GM06990 (cell line): ENCODE data around the gene LAMB3.

Experiments used
- DNase-seq: peaks from one replicate; pipeline ENCODE4 v3.0.0-alpha.2; 2011; ENCODE audit not compliant: insufficient read length; ENCODE audit errors: extremely low read depth
- H3K27me3 ChIP-seq: replicated peaks from 2 replicates; pipeline ENCODE4 v1.6.0; 2011; ENCODE audit warnings: low read length; ENCODE audit not compliant: control insufficient read depth, insufficient read depth
- H3K36me3 ChIP-seq: 2 replicates; pipeline ENCODE4 v1.5.1; 2011; ENCODE audit warnings: low read length; ENCODE audit not compliant: control insufficient read depth, insufficient read depth
- H3K4me3 ChIP-seq: replicated peaks from 2 replicates; pipeline ENCODE4 v1.5.1; 2011; ENCODE audit warnings: low read depth, mild to moderate bottlenecking, control low read depth, low read length
- CTCF ChIP-seq: IDR thresholded peaks from 2 replicates; pipeline ENCODE4 v1.5.1; 2011; ENCODE audit warnings: low read length, control low read depth, mild to moderate bottlenecking, inconsistent platforms; ENCODE audit not compliant: insufficient read depth, poor library complexity, severe bottlenecking

The LAMB3 gene

GRCh38 chr1:209628618-209629299, 23.5 kb downstream of the LAMB3 start:
- TF ChIP-seq CTCF, result no peak
- H3K36me3 ChIP-seq, result no peaks in the 10 kb centered on the region
- no peaks in the 10 kb centered on the region; the same call in 1 of the 2 replicates for H3K27me3 ChIP-seq
- H3K4me3 ChIP-seq, result no peak overlapping the region
- no peak for DNase-seq

GRCh38 chr1:209627732-209628196, 24.5 kb downstream of the LAMB3 start:
- H3K36me3 ChIP-seq, result no peaks in the 10 kb centered on the region
- TF ChIP-seq CTCF, result peak; percentile 99
- no peak overlapping the region for H3K4me3 ChIP-seq
- H3K27me3 ChIP-seq, result no peaks in the 10 kb centered on the region; the same call in 1 of the 2 replicates
- DNase-seq, result peak; percentile 66

GRCh38 chr1:209627027-209627731, 25.0 kb downstream of the LAMB3 start:
- Histone ChIP-seq H3K27me3 (no peaks in the 10 kb centered on the region; the same call in 1 of the 2 replicates), H3K36me3 (no peaks in the 10 kb centered on the region)

GRCh38 chr1:209626346-209627026, 25.7 kb downstream of the LAMB3 start:
- H3K36me3 ChIP-seq, result no peaks in the 10 kb centered on the region
- no peak overlapping the region for H3K4me3 ChIP-seq
- H3K27me3 ChIP-seq, result no peaks in the 10 kb centered on the region; the same call in 1 of the 2 replicates
- DNase-seq, result no peak
- no peak for TF ChIP-seq CTCF

More at GRCh38 chr1:209627027-209627731, 25.0 kb downstream of the LAMB3 start:
- no peak overlapping the region for H3K4me3 ChIP-seq
- TF ChIP-seq CTCF, result no peak
- no peak for DNase-seq

- Histone ChIP-seq H3K4me3 (no peak overlapping the region), H3K27me3 (no peaks in the 10 kb centered on the region; the same call in 1 of the 2 replicates), H3K36me3 (no peaks in the 10 kb centered on the region)
- TF ChIP-seq CTCF, result no peak
- no peak for DNase-seq
These were observed 26.4 kb downstream of the LAMB3 start for GRCh38 chr1:209625791-209626285.
